ENCODE measurements around the gene STRADB. TPM values are rescaled to one million over a fixed set of nuclear protein-coding genes. Genes with fewer than 3 reads are reported as not detected.

The STRADB gene
- polyA plus RNA-seq, 1 donor from 2014 or later = 74.8 TPM

GRCh38 chr2:201496785-201497184 is 45.2 kb downstream of the STRADB start:
- H3K9ac ChIP-seq (ENCODE audit: low read length) = no peak overlapping the region

GRCh38 chr2:201500534-201500933 is 49.0 kb downstream of the STRADB start:
- Histone ChIP-seq H3K9me3 (ENCODE audit: low read length) (peaks cover 9% of the 10 kb centered on the region), H4K20me1 (ENCODE audit: insufficient read depth) (no peaks in the 10 kb centered on the region), H3K79me2 (replicated peaks; ENCODE audit: insufficient read depth, low read length) (no peaks in the 10 kb centered on the region)

More at GRCh38 chr2:201496785-201497184, 45.2 kb downstream of the STRADB start:
- Histone ChIP-seq H3K36me3 (ENCODE audit: insufficient read depth, low read length) (no peaks in the 10 kb centered on the region), H4K20me1 (ENCODE audit: insufficient read depth) (no peaks in the 10 kb centered on the region), H3K79me2 (replicated peaks; ENCODE audit: insufficient read depth, low read length) (no peaks in the 10 kb centered on the region), H3K9me2 (ENCODE audit: insufficient read depth, low read length) (no peaks in the 10 kb centered on the region), H3K4me3 (ENCODE audit: low read length) (no peak overlapping the region), H2AFZ (ENCODE audit: low read depth, low read length) (no peak overlapping the region), H3F3A (ENCODE audit: insufficient read depth, low read length, poor library complexity, severe bottlenecking) (no peaks in the 10 kb centered on the region), H3K27me3 (ENCODE audit: insufficient read depth, low read depth, low read length) (no peaks in the 10 kb centered on the region), H3K9me3 (ENCODE audit: low read length) (peaks cover 2% of the 10 kb centered on the region), H3K27ac (ENCODE audit: low read length) (no peak overlapping the region), H3K4me2 (ENCODE audit: low read length) (no peak overlapping the region)
- no peak for TF ChIP-seq CTCF (IDR thresholded peaks at IDR 0.05; ENCODE audit: poor library complexity, severe bottlenecking)
- TF ChIP-seq SMC3 (conservative IDR thresholded peaks at IDR 0.05; ENCODE audit: poor library complexity) = no peak
- TF ChIP-seq REST (IDR thresholded peaks at IDR 0.05; ENCODE audit: borderline replicate concordance) = no peak
- TF ChIP-seq TAF1 (IDR thresholded peaks at IDR 0.05; ENCODE audit: low read depth) = no peak
- no peak for TF ChIP-seq POLR2AphosphoS5 (IDR thresholded peaks at IDR 0.05)
- no peak for TF ChIP-seq EZH2 (IDR thresholded peaks at IDR 0.05; ENCODE audit: borderline replicate concordance, insufficient read depth, low read length, poor library complexity, severe bottlenecking)
- no peak for TF ChIP-seq RAD21 (conservative IDR thresholded peaks at IDR 0.05)

More at GRCh38 chr2:201500534-201500933, 49.0 kb downstream of the STRADB start:
- H3K4me3 ChIP-seq (ENCODE audit: low read length) = no peak overlapping the region
- no peak overlapping the region for H3K27ac ChIP-seq (ENCODE audit: low read length)
- H3F3A ChIP-seq (ENCODE audit: insufficient read depth, low read length, poor library complexity, severe bottlenecking) = no peaks in the 10 kb centered on the region
- H3K36me3 ChIP-seq (ENCODE audit: insufficient read depth, low read length) = no peaks in the 10 kb centered on the region
- H2AFZ ChIP-seq (ENCODE audit: low read depth, low read length) = no peak overlapping the region
- H3K4me2 ChIP-seq (ENCODE audit: low read length) = no peak overlapping the region
- H3K27me3 ChIP-seq (ENCODE audit: insufficient read depth, low read depth, low read length) = no peaks in the 10 kb centered on the region
- TF ChIP-seq EP300 (conservative IDR thresholded peaks at IDR 0.05; ENCODE audit: poor library complexity, severe bottlenecking) (no peak), MXI1 (conservative IDR thresholded peaks at IDR 0.05; ENCODE audit: poor library complexity, severe bottlenecking) (no peak), RAD21 (conservative IDR thresholded peaks at IDR 0.05) (no peak), SMC3 (conservative IDR thresholded peaks at IDR 0.05; ENCODE audit: poor library complexity) (no peak), TAF1 (IDR thresholded peaks at IDR 0.05; ENCODE audit: low read depth) (no peak), CTCF (IDR thresholded peaks at IDR 0.05; ENCODE audit: poor library complexity, severe bottlenecking) (no peak), REST (IDR thresholded peaks at IDR 0.05; ENCODE audit: borderline replicate concordance) (no peak)
- no peak overlapping the region for H3K9ac ChIP-seq (ENCODE audit: low read length)
- H3K9me2 ChIP-seq (ENCODE audit: insufficient read depth, low read length) = no peaks in the 10 kb centered on the region

Data from neural cell (in vitro differentiated cells).